SJSA1 (cell line): Measurements from ENCODE around the gene FAM193B. TPM values are rescaled to one million over a fixed set of nuclear protein-coding genes. Genes with fewer than 3 reads are reported as not detected.

Experiments used
- DNase-seq, 2 experiments: peaks; one replicate each; pipeline ENCODE4 v3.0.0-alpha.2; 2015 to 2020; ENCODE audit warnings: low spot score in 2 of 2, low read depth in 1 of 2
- H3K27ac ChIP-seq: fragments of 250-450 bp; sonication (Bioruptor Pico); 2 replicates; pipeline ENCODE4 v1.5.1; 2020; ENCODE audit warnings: mild to moderate bottlenecking, moderate library complexity
- H3K27me3 ChIP-seq: fragments of 250-450 bp; sonication (Bioruptor Pico); replicated peaks from 2 replicates; pipeline ENCODE4 v1.5.1; 2020; ENCODE audit warnings: mild to moderate bottlenecking, moderate library complexity
- H3K36me3 ChIP-seq: fragments of 250-450 bp; sonication (Bioruptor Pico); 2 replicates; pipeline ENCODE4 v1.5.1; 2020; ENCODE audit warnings: mild to moderate bottlenecking
- H3K4me1 ChIP-seq: fragments of 250-450 bp; sonication (Bioruptor Pico); replicated peaks from 2 replicates; pipeline ENCODE4 v1.6.1; 2021; ENCODE audit warnings: mild to moderate bottlenecking
- H3K4me3 ChIP-seq: fragments of 250-450 bp; sonication (Bioruptor Pico); 2 replicates; pipeline ENCODE4 v1.5.1; 2020; ENCODE audit warnings: mild to moderate bottlenecking
- H3K9me3 ChIP-seq: fragments of 250-450 bp; sonication (Bioruptor Pico); replicated peaks from 2 replicates; pipeline ENCODE4 v1.5.1; 2020; ENCODE audit warnings: mild to moderate bottlenecking
- total RNA-seq: library from RNA; depleted of rRNA; stranded (reverse); fragments of >200 nt; shearing (Covaris generic); gene quantifications from 2 replicates; pipeline ENCODE4 v1.2.3, GENCODE V29; 2014

Gene FAM193B
- total RNA-seq, 1 experiment from 2014 or later = 24.9 TPM

- H3K36me3 ChIP-seq = peaks cover 2% of the 10 kb centered on the region
- no peak for DNase-seq
- H3K27me3 ChIP-seq = no peaks in the 10 kb centered on the region
- H3K9me3 ChIP-seq = no peaks in the 10 kb centered on the region
- H3K4me3 ChIP-seq = no peak overlapping the region
- peaks cover 17% of the 10 kb centered on the region for H3K4me1 ChIP-seq
- H3K27ac ChIP-seq = no peak overlapping the region
These were observed 51.5 kb downstream of the FAM193B start for GRCh38 chr5:177502886-177503285.

GRCh38 chr5:177501874-177502678 lies 52.3 kb downstream of the FAM193B start:
- Histone ChIP-seq H3K36me3 (peaks cover 3% of the 10 kb centered on the region), H3K27ac (no peak overlapping the region), H3K4me1 (peaks cover 20% of the 10 kb centered on the region), H3K27me3 (no peaks in the 10 kb centered on the region), H3K9me3 (no peaks in the 10 kb centered on the region), H3K4me3 (no peak overlapping the region)
- DNase-seq = no peak

- peaks cover 27% of the 10 kb centered on the region for H3K4me1 ChIP-seq
- no peak overlapping the region for H3K27ac ChIP-seq
- DNase-seq = peak; percentile 88 to 95
- H3K27me3 ChIP-seq = no peaks in the 10 kb centered on the region
- H3K9me3 ChIP-seq = no peaks in the 10 kb centered on the region
- no peak overlapping the region for H3K4me3 ChIP-seq
- H3K36me3 ChIP-seq = peaks cover 12% of the 10 kb centered on the region
These were observed 53.5 kb downstream of the FAM193B start for GRCh38 chr5:177500685-177501522.

GRCh38 chr5:177499842-177500241 lies 54.5 kb downstream of the FAM193B start:
- no peaks in the 10 kb centered on the region for H3K27me3 ChIP-seq

GRCh38 chr5:177498013-177498787 lies 56.2 kb downstream of the FAM193B start:
- no peak overlapping the region for H3K27ac ChIP-seq
- no peaks in the 10 kb centered on the region for H3K9me3 ChIP-seq
- no peaks in the 10 kb centered on the region for H3K27me3 ChIP-seq
- H3K4me1 ChIP-seq = peaks cover 51% of the 10 kb centered on the region
- H3K4me3 ChIP-seq = peak overlapping the region; percentile 68
- no peak for DNase-seq
- peaks cover 38% of the 10 kb centered on the region for H3K36me3 ChIP-seq

More at GRCh38 chr5:177499842-177500241, 54.5 kb downstream of the FAM193B start:
- Histone ChIP-seq H3K27ac (no peak overlapping the region), H3K4me3 (no peak overlapping the region), H3K9me3 (no peaks in the 10 kb centered on the region), H3K4me1 (peaks cover 38% of the 10 kb centered on the region), H3K36me3 (peaks cover 22% of the 10 kb centered on the region)
- no peak for DNase-seq

- H3K4me3 ChIP-seq = peak within 1 kb of the TSS; percentile 68
- no peaks in the 10 kb centered on the region for H3K9me3 ChIP-seq
- peaks cover 51% of the 10 kb centered on the region for H3K4me1 ChIP-seq
- DNase-seq = peak; percentile 98 to 100
- H3K36me3 ChIP-seq = peaks cover 45% of the 10 kb centered on the region
- H3K27me3 ChIP-seq = no peaks in the 10 kb centered on the region
- peak within 1 kb of the TSS; percentile 60 for H3K27ac ChIP-seq
These were observed 56.9 kb downstream of the FAM193B start, which contains the start of gene PDLIM7 for GRCh38 chr5:177497292-177498012. Gene PDLIM7, minus strand, starts transcription at chr5:177497604. Its CDS starts 1,092 bp downstream, at chr5:177496512.

GRCh38 chr5:177496727-177497291 lies 57.6 kb downstream of the FAM193B start:
- DNase-seq = peak; percentile 95 to 98
- peak overlapping the region; percentile 60 for H3K27ac ChIP-seq
- no peaks in the 10 kb centered on the region for H3K9me3 ChIP-seq
- H3K4me1 ChIP-seq = peaks cover 51% of the 10 kb centered on the region
- no peaks in the 10 kb centered on the region for H3K27me3 ChIP-seq
- H3K36me3 ChIP-seq = peaks cover 51% of the 10 kb centered on the region
- peak overlapping the region; percentile 68 for H3K4me3 ChIP-seq

GRCh38 chr5:177496070-177496726 lies 58.2 kb downstream of the FAM193B start:
- DNase-seq = peak; percentile 73 to 82
- Histone ChIP-seq H3K36me3 (peaks cover 56% of the 10 kb centered on the region), H3K27ac (peak overlapping the region; percentile 60), H3K4me1 (peaks cover 49% of the 10 kb centered on the region), H3K9me3 (no peaks in the 10 kb centered on the region), H3K27me3 (no peaks in the 10 kb centered on the region), H3K4me3 (peak overlapping the region; percentile 68)

- Histone ChIP-seq H3K36me3 (peaks cover 64% of the 10 kb centered on the region), H3K4me3 (peak overlapping the region; percentile 68), H3K9me3 (no peaks in the 10 kb centered on the region), H3K27ac (peak overlapping the region; percentile 60), H3K4me1 (peaks cover 42% of the 10 kb centered on the region), H3K27me3 (no peaks in the 10 kb centered on the region)
- DNase-seq = peak; percentile 91 to 96
These were observed 58.9 kb downstream of the FAM193B start for GRCh38 chr5:177495243-177496060.

- Histone ChIP-seq H3K9me3 (no peaks in the 10 kb centered on the region), H3K27me3 (no peaks in the 10 kb centered on the region), H3K27ac (peak overlapping the region; percentile 40), H3K4me3 (0 out of 2 replicates have a peak overlapping the region, but pooled peaks have one; percentile 68), H3K36me3 (peaks cover 73% of the 10 kb centered on the region), H3K4me1 (peaks cover 38% of the 10 kb centered on the region)
- DNase-seq = peak; percentile 96 to 98
These were observed 59.8 kb downstream of the FAM193B start for GRCh38 chr5:177494346-177495195.

- H3K27me3 ChIP-seq = no peaks in the 10 kb centered on the region
- H3K9me3 ChIP-seq = no peaks in the 10 kb centered on the region
- no peak for DNase-seq
- H3K4me3 ChIP-seq = no peak overlapping the region
- H3K4me1 ChIP-seq = peaks cover 38% of the 10 kb centered on the region
- H3K36me3 ChIP-seq = peaks cover 80% of the 10 kb centered on the region
- peak overlapping the region; percentile 40 for H3K27ac ChIP-seq
These were observed 60.5 kb downstream of the FAM193B start for GRCh38 chr5:177493795-177494345.
